K562 (cell line): ENCODE measurements around the gene OR7A10. TPM values are rescaled to one million over a fixed set of nuclear protein-coding genes. Genes with fewer than 3 reads are reported as not detected.
A peak's percentile ranks its signal among the peaks of the same experiment; 100 is the strongest.

Experiments
- ATAC-seq: fragments of 200-7000 bp; cut with Tn5 transposase; 3 replicates; pipeline ENCODE4 v1.9.1; 2020; ENCODE audit warnings: moderate library complexity
- BruUV-seq: library from RNA; stranded (reverse); fragments of 400-500 nt; replicated peaks from 2 replicates; lab custom pipeline; 2021; lab: Mats Ljungman, UMichigan
- CTCF ChIA-PET: fragments of 300-600 bp; formaldehyde crosslinking; extraction: SDS; loops from one replicate; lab custom pipeline; 2021; ENCODE audit warnings: low intra/inter-chr PET ratio; lab: Yijun Ruan, JAX
- POLR2A ChIA-PET: fragments of 300-600, 350-650 bp; sonication (Branson Sonifier 250); formaldehyde crosslinking; extraction: SDS; loops from one replicate; lab custom pipeline; 2021; ENCODE audit warnings: antibody characterized with exemption, inconsistent platforms; lab: Yijun Ruan, JAX
- DNase-seq, 4 experiments: peaks; one replicate each; pipeline versions ENCODE4 v3.0.0 to v3.0.0-alpha.2; 2011 to 2018; ENCODE audit warnings: low spot score in 3 of 4, mixed read lengths in 3 of 4; ENCODE audit errors: extremely low read depth in 1 of 4
- FAIRE-seq: peaks from 2 replicates; lab custom pipeline; 2011; peaks lifted over from hg19 to GRCh38; lab: Jason Lieb, UNC
- H2AFZ ChIP-seq: 2 replicates; pipeline ENCODE4 v1.6.0; 2011; ENCODE audit warnings: low read depth, low read length, control low read depth, inconsistent platforms
- H3K27ac ChIP-seq: fragments of 200-600 bp; 3 replicates; pipeline ENCODE4 v1.8.0; 2011; ENCODE audit warnings: low read depth, mild to moderate bottlenecking, control low read depth, inconsistent platforms, low read length, moderate library complexity, mixed read lengths; ENCODE audit errors: extremely low read depth
- H3K27me3 ChIP-seq, 2 experiments: fragments of 300-600 bp in 1 of 2; 2 replicates in 1 of 2; 3 replicates in 1 of 2; pipeline versions ENCODE4 v1.6.0 to v1.8.0; 2011; ENCODE audit warnings: inconsistent platforms in 2 of 2, low read length in 2 of 2, mild to moderate bottlenecking in 1 of 2, mixed read lengths in 1 of 2, moderate library complexity in 1 of 2; ENCODE audit not compliant: control insufficient read depth in 2 of 2, insufficient read depth in 2 of 2
- H3K36me3 ChIP-seq: fragments of 300-600 bp; 3 replicates; pipeline ENCODE4 v1.8.0; 2011; ENCODE audit warnings: mild to moderate bottlenecking, low read length, inconsistent platforms; ENCODE audit not compliant: control insufficient read depth, insufficient read depth
- H3K4me1 ChIP-seq, 2 experiments: fragments of 200-600 bp in 1 of 2; replicated peaks in 1 of 2; 2 replicates in 1 of 2; 3 replicates in 1 of 2; pipeline versions ENCODE4 v1.5.1 to v1.8.0; 2011; ENCODE audit warnings: inconsistent platforms in 2 of 2, low read length in 2 of 2, mild to moderate bottlenecking in 1 of 2, mixed read lengths in 1 of 2, moderate library complexity in 1 of 2; ENCODE audit not compliant: control insufficient read depth in 2 of 2, insufficient read depth in 2 of 2
- H3K4me2 ChIP-seq: 2 replicates; pipeline ENCODE4 v1.6.1; 2011; ENCODE audit warnings: low read length, control low read depth, inconsistent platforms, mixed read lengths; ENCODE audit not compliant: insufficient read depth
- H3K4me3 ChIP-seq: fragments of 200-600 bp; sonication (generic), shearing (Covaris generic); 2 replicates; pipeline ENCODE4 v1.5.1; 2016; ENCODE audit warnings: control low read depth, inconsistent platforms
- H3K79me2 ChIP-seq: fragments of 200-600 bp; 3 replicates; pipeline ENCODE4 v1.8.0; 2011; ENCODE audit warnings: low read length, inconsistent platforms; ENCODE audit not compliant: control insufficient read depth, insufficient read depth
- H3K9ac ChIP-seq, 2 experiments: 2 replicates each; pipeline versions ENCODE4 v1.6.0 to v1.6.1; 2011; ENCODE audit warnings: low read depth in 2 of 2, low read length in 2 of 2, control low read depth in 1 of 2, inconsistent platforms in 1 of 2, mild to moderate bottlenecking in 1 of 2, mixed read lengths in 1 of 2; ENCODE audit not compliant: insufficient read depth in 1 of 2
- H3K9me1 ChIP-seq: one replicate; pipeline ENCODE4 v1.6.0; 2011; ENCODE audit warnings: inconsistent platforms, mild to moderate bottlenecking, low read length, moderate library complexity; ENCODE audit not compliant: control insufficient read depth, insufficient read depth
- H3K9me3 ChIP-seq: replicated peaks from 2 replicates; pipeline ENCODE4 v1.5.1; 2011; ENCODE audit warnings: low read depth, low read length, inconsistent platforms; ENCODE audit not compliant: control insufficient read depth, insufficient read depth
- H4K20me1 ChIP-seq: replicated peaks from 2 replicates; pipeline ENCODE4 v1.6.1; 2011; ENCODE audit warnings: low read length, inconsistent platforms, mixed read lengths; ENCODE audit not compliant: control insufficient read depth, insufficient read depth
- ARHGAP35 ChIP-seq: fragments of 450-650 bp; IDR thresholded peaks from 2 replicates; pipeline ENCODE4 v1.6.1; 2018; ENCODE audit not compliant: partially characterized antibody
- CXXC5 ChIP-seq: fragments of 250-450 bp; sonication (Bioruptor Pico); IDR thresholded peaks from 2 replicates; pipeline ENCODE4 v1.8.0; 2022; ENCODE audit warnings: inconsistent platforms, mild to moderate bottlenecking, moderate library complexity
- ESRRB ChIP-seq: fragments of 250-450 bp; sonication (Bioruptor Pico); IDR thresholded peaks from 2 replicates; pipeline ENCODE4 v1.5.0; 2020; ENCODE audit warnings: mild to moderate bottlenecking, moderate library complexity, borderline replicate concordance
- FOXP1 ChIP-seq: sonication (generic); formaldehyde crosslinking; IDR thresholded peaks from 2 replicates; pipeline ENCODE4 v1.8.0; 2022; ENCODE audit warnings: mild to moderate bottlenecking, missing genetic modification reagents
- HCFC1 ChIP-seq: IDR thresholded peaks from 2 replicates; pipeline ENCODE4 v1.6.1; 2012; ENCODE audit warnings: low read depth, low read length, improper control_type of control experiment
- HMG20B ChIP-seq: fragments of 250-450 bp; sonication (Bioruptor Pico); IDR thresholded peaks from 2 replicates; pipeline ENCODE4 v1.5.0; 2021; ENCODE audit warnings: mild to moderate bottlenecking
- RB1 ChIP-seq: fragments of 450-650 bp; IDR thresholded peaks from 2 replicates; pipeline ENCODE4 v1.6.1; 2017; ENCODE audit warnings: low read depth, mild to moderate bottlenecking
- U2AF2 ChIP-seq: fragments of 200-400 bp; formaldehyde crosslinking; optimal IDR thresholded peaks from 2 replicates; pipeline ENCODE3; 2017; ENCODE audit warnings: low read depth, mild to moderate bottlenecking, low read length
- WGBS: fragments of 100-300 bp; shearing (Covaris generic); methylation state at CpG from one replicate; pipeline ENCODE4 v1.1.6; 2016; ENCODE audit warnings: low coverage, mixed read lengths; ENCODE audit not compliant: insufficient coverage; ENCODE audit errors: missing lambda C conversion rate; 5-methylcytosine and 5-hydroxymethylcytosine counted together
- in situ Hi-C: fragments of 300-500 bp; cut with MboI; formaldehyde crosslinking; loops from 4 replicates; pipeline ENCODE4 v1.15.0; 2018; ENCODE audit warnings: inconsistent platforms, mixed read lengths
- intact Hi-C: fragments of 100-400 bp; cut with micrococcal nuclease; formaldehyde crosslinking; loops from 2 replicates; pipeline ENCODE4 v1.14.2; 2022
- polyA plus RNA-seq, 8 experiments: library from polyadenylated mRNA; depleted of rRNA in 4 of 8; stranded (reverse) in 5 of 8; unstranded in 3 of 8; fragments of >200 nt; fragmentation: Nextera tagmentation in 2 of 8; fragmentation: Illumina TruSeq in 1 of 8; extraction: Ambion mirVana in 2 of 8; extraction: Trizol in 1 of 8; gene quantifications; 2 replicates each; pipeline versions ENCODE4 v1.2.1 to v1.2.3, GENCODE V29; 2011 to 2014; ENCODE audit warnings: inconsistent platforms in 1 of 8, missing spikeins in 1 of 8
- total RNA-seq, 7 experiments: library from RNA; depleted of rRNA in 6 of 7; stranded (reverse); fragments of >200 nt in 6 of 7; fragmentation: Illumina TruSeq in 2 of 7; extraction: Trizol in 2 of 7; gene quantifications; 2 replicates each; pipeline versions ENCODE4 v1.2.1 to v1.2.3, GENCODE V29; 2011 to 2021; ENCODE audit warnings: low replicate concordance in 1 of 7
- TF ChIP-seq, protein P1 (sequence below): fragments of 250-450 bp; sonication (Bioruptor Pico); IDR thresholded peaks from 2 replicates; pipeline ENCODE4 v1.8.0; 2021; ENCODE audit warnings: moderate library complexity, mild to moderate bottlenecking, inconsistent platforms
- TF ChIP-seq, protein P2 (sequence below): fragments of 250-450 bp; sonication (Bioruptor Pico); IDR thresholded peaks from 2 replicates; pipeline ENCODE4 v1.5.0; 2020; ENCODE audit warnings: mild to moderate bottlenecking, borderline replicate concordance
- TF ChIP-seq, protein P3 (sequence below): IDR thresholded peaks from 2 replicates; pipeline ENCODE4 v1.6.1; 2012; ENCODE audit warnings: low read depth, low read length, improper control_type of control experiment, borderline replicate concordance
- TF ChIP-seq, protein P4 (sequence below), 2 experiments: IDR thresholded peaks; 2 replicates each; pipeline ENCODE4 v1.6.1; 2012; ENCODE audit warnings: improper control_type of control experiment in 2 of 2, low read depth in 2 of 2, low read length in 2 of 2, borderline replicate concordance in 1 of 2
- TF ChIP-seq, protein P5 (sequence below): IDR thresholded peaks from 2 replicates; pipeline ENCODE4 v1.6.1; 2016; ENCODE audit warnings: missing genetic modification characterization, missing compliant biosample characterization

The OR7A10 gene
- total and polyA plus RNA-seq, 9 of the 15 experiments (the other 6 are each of a cell fraction or from before 2014, with no cell fraction given), result not detected

DNA sequence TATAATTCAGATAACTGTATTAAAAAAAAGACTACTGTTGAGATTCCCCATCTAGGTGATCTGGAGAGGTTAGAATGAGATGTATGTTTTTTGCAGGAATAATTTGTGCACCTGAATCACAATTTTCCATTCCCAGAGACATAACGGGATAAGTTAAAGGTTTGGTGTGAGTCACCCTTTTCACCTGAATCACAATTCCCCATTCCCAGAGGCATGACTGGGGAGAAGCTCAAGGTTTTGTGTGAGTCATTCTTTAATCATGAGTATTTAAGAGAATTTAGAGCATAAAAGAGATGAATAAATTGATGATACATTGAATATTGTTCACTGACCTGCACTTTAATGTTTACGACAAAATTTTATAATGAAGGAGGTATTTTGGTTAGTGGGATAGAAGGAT, 22.7 kb downstream of the OR7A10 start (continued):
- TF ChIP-seq FOXP1, result no peak
- TF ChIP-seq HMG20B (CRISPR knock-in tag), result no peak
- no peak for TF ChIP-seq RB1
- TF ChIP-seq ESRRB (CRISPR knock-in tag), result no peak
- TF ChIP-seq, protein P1, sequence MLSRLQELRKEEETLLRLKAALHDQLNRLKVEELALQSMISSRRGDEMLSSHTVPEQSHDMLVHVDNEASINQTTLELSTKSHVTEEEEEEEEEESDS (CRISPR knock-in tag), result no peak
- TF ChIP-seq, all 486 proteins: peak for 0

DNA sequence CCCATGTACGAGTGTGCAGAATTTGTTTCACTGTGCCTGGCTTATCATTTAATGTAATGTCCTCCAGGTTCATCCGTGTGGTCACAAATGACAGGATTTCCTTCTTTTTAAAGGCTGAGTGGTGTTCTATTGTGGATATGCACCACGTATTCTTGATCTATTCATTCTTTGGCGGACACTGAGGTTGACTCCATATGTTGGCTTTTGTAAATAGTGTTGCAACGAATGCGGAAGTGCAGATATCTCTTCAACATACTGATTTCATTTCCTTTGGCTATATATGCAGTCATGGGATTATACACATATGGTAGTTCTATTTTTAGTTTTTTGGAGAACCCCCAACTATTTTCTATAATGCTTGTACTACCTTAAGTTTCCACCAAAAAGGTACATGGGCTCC, 26.8 kb downstream of the OR7A10 start:
- Histone ChIP-seq H3K27me3 (peaks cover 6 to 9% of the 10 kb centered on the region in 2 experiments; a peak in 2 of 5 replicates), H3K9ac (no peak overlapping the region), H3K4me2 (no peak overlapping the region), H3K4me3 (no peak overlapping the region), H3K36me3 (no peaks in the 10 kb centered on the region), H3K4me1 (peaks cover 3 to 6% of the 10 kb centered on the region in 2 experiments; a peak in 2 of 5 replicates), H3K27ac (no peak overlapping the region), H3K9me3 (0 out of 2 replicates have a peak, but pooled peaks cover 2% of the 10 kb centered on the region), H3K9me1 (no peaks in the 10 kb centered on the region), H4K20me1 (no peaks in the 10 kb centered on the region), H2AFZ (0 out of 2 replicates have a peak overlapping the region, but pooled peaks have one; percentile 11), H3K79me2 (no peaks in the 10 kb centered on the region)
- DNase-seq, result no peak
- intact Hi-C loops, result no loop called here
- ChIA-PET POLR2A (no interaction called here), CTCF (no interaction called here)
- no TSS peak for BruUV-seq
- ATAC-seq, result no peak
- in situ Hi-C loops, result no loop called here
- 1% methylated on average over 6 of the region's 6 CpGs for WGBS
- FAIRE-seq, result no peak
- TF ChIP-seq, protein P2, sequence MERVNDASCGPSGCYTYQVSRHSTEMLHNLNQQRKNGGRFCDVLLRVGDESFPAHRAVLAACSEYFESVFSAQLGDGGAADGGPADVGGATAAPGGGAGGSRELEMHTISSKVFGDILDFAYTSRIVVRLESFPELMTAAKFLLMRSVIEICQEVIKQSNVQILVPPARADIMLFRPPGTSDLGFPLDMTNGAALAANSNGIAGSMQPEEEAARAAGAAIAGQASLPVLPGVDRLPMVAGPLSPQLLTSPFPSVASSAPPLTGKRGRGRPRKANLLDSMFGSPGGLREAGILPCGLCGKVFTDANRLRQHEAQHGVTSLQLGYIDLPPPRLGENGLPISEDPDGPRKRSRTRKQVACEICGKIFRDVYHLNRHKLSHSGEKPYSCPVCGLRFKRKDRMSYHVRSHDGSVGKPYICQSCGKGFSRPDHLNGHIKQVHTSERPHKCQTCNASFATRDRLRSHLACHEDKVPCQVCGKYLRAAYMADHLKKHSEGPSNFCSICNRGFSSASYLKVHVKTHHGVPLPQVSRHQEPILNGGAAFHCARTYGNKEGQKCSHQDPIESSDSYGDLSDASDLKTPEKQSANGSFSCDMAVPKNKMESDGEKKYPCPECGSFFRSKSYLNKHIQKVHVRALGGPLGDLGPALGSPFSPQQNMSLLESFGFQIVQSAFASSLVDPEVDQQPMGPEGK (CRISPR knock-in tag), result no peak
- TF ChIP-seq CXXC5 (no peak), U2AF2 (no peak), HCFC1 (no peak), ARHGAP35 (no peak)
- TF ChIP-seq, protein P3, sequence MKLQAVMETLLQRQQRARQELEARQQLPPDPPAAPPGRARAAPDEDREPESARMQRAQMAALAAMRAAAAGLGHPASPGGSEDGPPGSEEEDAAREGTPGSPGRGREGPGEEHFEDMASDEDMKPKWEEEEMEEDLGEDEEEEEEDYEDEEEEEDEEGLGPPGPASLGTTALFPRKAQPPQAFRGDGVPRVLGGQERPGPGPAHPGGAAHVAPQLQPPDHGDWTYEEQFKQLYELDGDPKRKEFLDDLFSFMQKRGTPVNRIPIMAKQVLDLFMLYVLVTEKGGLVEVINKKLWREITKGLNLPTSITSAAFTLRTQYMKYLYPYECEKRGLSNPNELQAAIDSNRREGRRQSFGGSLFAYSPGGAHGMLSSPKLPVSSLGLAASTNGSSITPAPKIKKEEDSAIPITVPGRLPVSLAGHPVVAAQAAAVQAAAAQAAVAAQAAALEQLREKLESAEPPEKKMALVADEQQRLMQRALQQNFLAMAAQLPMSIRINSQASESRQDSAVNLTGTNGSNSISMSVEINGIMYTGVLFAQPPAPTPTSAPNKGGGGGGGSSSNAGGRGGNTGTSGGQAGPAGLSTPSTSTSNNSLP, result no peak
- TF ChIP-seq, protein P4, sequence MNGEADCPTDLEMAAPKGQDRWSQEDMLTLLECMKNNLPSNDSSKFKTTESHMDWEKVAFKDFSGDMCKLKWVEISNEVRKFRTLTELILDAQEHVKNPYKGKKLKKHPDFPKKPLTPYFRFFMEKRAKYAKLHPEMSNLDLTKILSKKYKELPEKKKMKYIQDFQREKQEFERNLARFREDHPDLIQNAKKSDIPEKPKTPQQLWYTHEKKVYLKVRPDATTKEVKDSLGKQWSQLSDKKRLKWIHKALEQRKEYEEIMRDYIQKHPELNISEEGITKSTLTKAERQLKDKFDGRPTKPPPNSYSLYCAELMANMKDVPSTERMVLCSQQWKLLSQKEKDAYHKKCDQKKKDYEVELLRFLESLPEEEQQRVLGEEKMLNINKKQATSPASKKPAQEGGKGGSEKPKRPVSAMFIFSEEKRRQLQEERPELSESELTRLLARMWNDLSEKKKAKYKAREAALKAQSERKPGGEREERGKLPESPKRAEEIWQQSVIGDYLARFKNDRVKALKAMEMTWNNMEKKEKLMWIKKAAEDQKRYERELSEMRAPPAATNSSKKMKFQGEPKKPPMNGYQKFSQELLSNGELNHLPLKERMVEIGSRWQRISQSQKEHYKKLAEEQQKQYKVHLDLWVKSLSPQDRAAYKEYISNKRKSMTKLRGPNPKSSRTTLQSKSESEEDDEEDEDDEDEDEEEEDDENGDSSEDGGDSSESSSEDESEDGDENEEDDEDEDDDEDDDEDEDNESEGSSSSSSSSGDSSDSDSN (IDR thresholded peaks at IDR 0.05; ENCODE audit: borderline replicate concordance in 1 of 2, low read depth in 2 of 2, low read length in 2 of 2), result no peak
- TF ChIP-seq, protein P5, sequence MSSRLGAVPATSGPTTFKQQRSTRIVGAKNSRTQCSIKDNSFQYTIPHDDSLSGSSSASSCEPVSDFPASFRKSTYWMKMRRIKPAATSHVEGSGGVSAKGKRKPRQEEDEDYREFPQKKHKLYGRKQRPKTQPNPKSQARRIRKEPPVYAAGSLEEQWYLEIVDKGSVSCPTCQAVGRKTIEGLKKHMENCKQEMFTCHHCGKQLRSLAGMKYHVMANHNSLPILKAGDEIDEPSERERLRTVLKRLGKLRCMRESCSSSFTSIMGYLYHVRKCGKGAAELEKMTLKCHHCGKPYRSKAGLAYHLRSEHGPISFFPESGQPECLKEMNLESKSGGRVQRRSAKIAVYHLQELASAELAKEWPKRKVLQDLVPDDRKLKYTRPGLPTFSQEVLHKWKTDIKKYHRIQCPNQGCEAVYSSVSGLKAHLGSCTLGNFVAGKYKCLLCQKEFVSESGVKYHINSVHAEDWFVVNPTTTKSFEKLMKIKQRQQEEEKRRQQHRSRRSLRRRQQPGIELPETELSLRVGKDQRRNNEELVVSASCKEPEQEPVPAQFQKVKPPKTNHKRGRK (tag), result 0 out of 2 replicates have a peak, but pooled peaks have one; percentile 25
